Activated CD4-positive, alpha-beta memory T cell treated with anti-CD3 and anti-CD28 coated beads for 36 hours (primary cell): ENCODE results near the gene LAGE3. TPM values are rescaled to one million over a fixed set of nuclear protein-coding genes. Genes with fewer than 3 reads are reported as not detected.

Source experiments
- CTCF ChIA-PET: fragments of 350-600 bp; sonication (Branson Sonifier 250); formaldehyde crosslinking; loops from one replicate; lab custom pipeline; 2021; ENCODE audit warnings: antibody characterized with exemption, inconsistent platforms; lab: Charles Lee
- POLR2A ChIA-PET: fragments of 350-600 bp; sonication (Branson Sonifier 250); formaldehyde crosslinking; loops from one replicate; lab custom pipeline; 2021; ENCODE audit warnings: antibody characterized with exemption; lab: Charles Lee
- DNase-seq: peaks from one replicate; pipeline ENCODE4 v3.0.0-alpha.2; 2020
- H3K27ac Mint-ChIP-seq: one replicate; pipeline ENCODE4 v1.8.0; 2021; ENCODE audit warnings: mixed read lengths
- H3K27me3 Mint-ChIP-seq: one replicate; pipeline ENCODE4 v1.8.0; 2021; ENCODE audit warnings: mixed read lengths
- H3K36me3 Mint-ChIP-seq: one replicate; pipeline ENCODE4 v1.8.0; 2021; ENCODE audit warnings: mixed read lengths
- H3K4me1 Mint-ChIP-seq: one replicate; pipeline ENCODE4 v1.8.0; 2021; ENCODE audit warnings: low read depth, mixed read lengths
- H3K4me3 Mint-ChIP-seq: one replicate; pipeline ENCODE4 v1.8.0; 2021; ENCODE audit warnings: mild to moderate bottlenecking, mixed read lengths
- H3K9me3 Mint-ChIP-seq: one replicate; pipeline ENCODE4 v1.8.0; 2021; ENCODE audit warnings: mixed read lengths
- intact Hi-C: fragments of 100-400 bp; cut with micrococcal nuclease; formaldehyde crosslinking; loops from one replicate; pipeline ENCODE4 v1.15.1; 2023
- total RNA-seq, 2 experiments: library from RNA; stranded (reverse); gene quantifications; one replicate each; pipeline ENCODE4 v1.2.3, GENCODE V29; 2021

LAGE3 gene
- total RNA-seq, 2 experiments from 2014 or later, result 45.5 to 47.7 TPM

DNA sequence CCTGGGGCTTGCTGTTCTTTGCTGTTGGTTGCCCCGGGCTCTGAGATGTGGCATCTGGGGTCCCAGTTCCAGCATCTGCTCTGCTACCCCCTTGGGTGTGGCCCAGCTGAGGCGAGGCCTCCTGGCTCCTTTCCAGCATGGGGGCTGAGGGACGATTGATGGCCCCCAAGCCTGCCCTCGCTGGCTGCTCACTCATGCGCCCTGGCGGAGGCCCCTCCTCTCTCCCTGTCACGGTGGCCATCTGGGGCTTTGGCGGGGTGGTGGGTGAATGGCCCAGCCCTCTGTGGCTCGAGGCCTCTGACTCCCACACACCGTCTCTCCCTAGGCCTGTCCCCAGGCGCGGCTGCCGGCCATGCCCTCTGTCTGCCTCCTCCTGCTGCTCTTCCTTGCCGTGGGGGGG is 19.2 kb downstream of the LAGE3 start:
- Mint-ChIP-seq H3K36me3 (peaks cover 1% of the 10 kb centered on the region), H3K4me1 (peaks cover 7% of the 10 kb centered on the region), H3K27me3 (no peaks in the 10 kb centered on the region), H3K4me3 (no peak overlapping the region), H3K27ac (no peak overlapping the region), H3K9me3 (no peaks in the 10 kb centered on the region)
- DNase-seq, result no peak
- CTCF ChIA-PET, result no interaction called here
- POLR2A ChIA-PET, result no interaction called here
- intact Hi-C loops, result no loop called here

DNA sequence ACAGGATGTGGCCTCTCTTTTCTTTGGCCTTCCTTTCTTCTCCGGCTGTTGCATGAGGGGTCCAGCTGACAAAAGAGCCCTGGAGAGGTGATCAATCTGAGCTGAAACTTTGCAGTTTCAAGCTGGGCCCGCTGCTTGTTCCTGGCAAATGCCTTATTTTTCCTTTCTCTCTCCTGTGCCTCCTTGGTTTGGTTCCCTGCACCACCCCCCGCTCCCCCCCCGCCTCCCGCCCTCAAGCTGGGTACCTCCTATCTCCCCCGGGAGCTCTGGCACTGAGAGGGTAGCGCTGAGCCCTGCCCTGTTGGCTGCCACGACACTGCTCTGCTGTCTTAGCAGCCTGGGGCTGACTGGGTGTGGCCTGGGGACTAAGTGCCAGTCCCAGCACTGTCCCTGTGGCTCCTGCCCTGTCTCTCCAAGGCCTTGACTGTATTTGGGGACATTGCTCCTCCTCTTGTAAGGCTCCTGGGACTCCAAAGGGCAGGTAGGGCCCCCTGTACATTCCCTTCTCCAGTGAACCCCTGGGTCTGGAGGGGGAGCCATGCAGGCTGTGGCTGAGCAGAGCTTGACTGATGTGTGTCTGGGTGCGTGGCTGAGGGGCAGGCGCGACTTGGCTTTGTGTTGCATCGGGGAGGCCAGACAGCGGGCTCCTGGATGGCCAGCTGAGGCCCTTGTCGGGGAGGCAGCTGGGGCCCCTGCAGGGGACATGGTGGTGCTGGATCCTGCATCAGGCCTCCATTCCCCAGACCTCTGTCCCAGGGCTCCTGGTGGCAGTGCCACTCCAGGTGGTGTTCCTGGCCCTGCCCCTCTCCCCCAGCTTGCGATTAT is 19.9 kb downstream of the LAGE3 start:
- peaks cover 1% of the 10 kb centered on the region for H3K36me3 Mint-ChIP-seq
- intact Hi-C loops, result no loop called here
- POLR2A ChIA-PET, result interaction anchor here (1.4 kb wide), 1 partner anchor 32 kb away, joined by 4 read pairs; the partner anchor contains the start of gene SLC10A3
- peaks cover 7% of the 10 kb centered on the region for H3K4me1 Mint-ChIP-seq
- peaks cover 2% of the 10 kb centered on the region for H3K9me3 Mint-ChIP-seq
- H3K4me3 Mint-ChIP-seq, result peak overlapping the region; percentile 76
- no peaks in the 10 kb centered on the region for H3K27me3 Mint-ChIP-seq
- CTCF ChIA-PET, result interaction anchor here (0.6 to 0.8 kb wide), 3 partner anchors 61 to 849 kb away, joined by 3 to 4 read pairs (median 3); partner anchors contain the start of gene RPL10
- peak overlapping the region; percentile 33 for H3K27ac Mint-ChIP-seq
- peak; percentile 34 for DNase-seq

DNA sequence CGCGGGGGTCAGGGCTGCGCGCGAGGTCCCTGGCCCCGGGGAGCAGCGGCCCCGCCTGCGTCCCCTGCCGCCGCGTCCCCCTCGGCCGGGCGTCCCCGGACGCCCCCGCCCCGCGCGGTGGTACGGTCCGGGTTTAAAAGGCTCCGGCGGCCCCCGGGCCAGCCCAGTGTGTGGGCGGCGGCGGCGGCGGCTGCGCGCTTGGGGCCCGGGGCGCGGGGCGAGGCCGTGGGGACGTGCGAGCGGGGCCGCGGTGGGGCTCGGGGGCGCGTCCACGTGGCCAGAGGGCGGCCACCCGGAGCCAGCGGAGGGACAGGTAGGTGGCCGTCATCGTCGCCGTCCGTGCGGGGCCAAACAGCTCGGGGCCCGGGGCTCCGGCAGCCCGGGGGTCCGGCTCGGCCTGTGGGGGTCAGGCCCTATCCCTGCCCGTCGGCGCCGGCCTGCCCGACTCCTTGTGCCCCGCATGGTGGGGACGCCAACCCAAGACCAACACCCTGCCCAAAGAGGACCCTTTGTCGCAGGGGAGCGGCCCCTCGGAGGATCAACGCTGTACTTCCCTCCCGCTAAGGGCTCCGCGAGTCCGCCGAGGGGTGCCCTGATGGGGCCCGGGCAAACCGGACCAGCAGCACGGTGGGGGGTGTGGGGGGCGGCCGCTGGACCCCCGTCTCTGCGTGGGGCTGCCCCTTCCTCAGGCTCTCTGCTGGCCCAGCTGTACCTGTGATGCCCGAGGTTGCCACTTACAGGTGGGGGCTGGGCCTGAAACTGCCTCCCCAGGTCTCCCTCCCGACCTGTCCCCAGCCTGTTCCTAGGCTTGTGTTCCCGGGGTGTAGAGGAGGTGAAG is 20.7 kb downstream of the LAGE3 start, which contains the start of gene PLXNA3:
TSS of gene PLXNA3 (plus strand) at position 166 of the 838 bp plus-strand sequence. CDS start 1,903 bp downstream, outside the sequence.
- peaks cover 2% of the 10 kb centered on the region for H3K9me3 Mint-ChIP-seq
- DNase-seq, result peak; percentile 66
- peak within 1 kb of the TSS; percentile 82 for H3K4me3 Mint-ChIP-seq
- no peaks in the 10 kb centered on the region for H3K27me3 Mint-ChIP-seq
- peaks cover 7% of the 10 kb centered on the region for H3K4me1 Mint-ChIP-seq
- intact Hi-C loops, result no loop called here
- peak within 1 kb of the TSS; percentile 74 for H3K27ac Mint-ChIP-seq
- peaks cover 1% of the 10 kb centered on the region for H3K36me3 Mint-ChIP-seq
- CTCF ChIA-PET, result interaction anchor here (0.6 to 1.0 kb wide), 4 partner anchors 60 to 848 kb away, joined by 3 to 4 read pairs (median 4); partner anchors contain the start of gene RPL10
- POLR2A ChIA-PET, result interaction anchor here (0.8 to 1.4 kb wide), 2 partner anchors 15 to 33 kb away, joined by 3 to 4 read pairs; partner anchors contain the start of genes FAM50A and SLC10A3

DNA sequence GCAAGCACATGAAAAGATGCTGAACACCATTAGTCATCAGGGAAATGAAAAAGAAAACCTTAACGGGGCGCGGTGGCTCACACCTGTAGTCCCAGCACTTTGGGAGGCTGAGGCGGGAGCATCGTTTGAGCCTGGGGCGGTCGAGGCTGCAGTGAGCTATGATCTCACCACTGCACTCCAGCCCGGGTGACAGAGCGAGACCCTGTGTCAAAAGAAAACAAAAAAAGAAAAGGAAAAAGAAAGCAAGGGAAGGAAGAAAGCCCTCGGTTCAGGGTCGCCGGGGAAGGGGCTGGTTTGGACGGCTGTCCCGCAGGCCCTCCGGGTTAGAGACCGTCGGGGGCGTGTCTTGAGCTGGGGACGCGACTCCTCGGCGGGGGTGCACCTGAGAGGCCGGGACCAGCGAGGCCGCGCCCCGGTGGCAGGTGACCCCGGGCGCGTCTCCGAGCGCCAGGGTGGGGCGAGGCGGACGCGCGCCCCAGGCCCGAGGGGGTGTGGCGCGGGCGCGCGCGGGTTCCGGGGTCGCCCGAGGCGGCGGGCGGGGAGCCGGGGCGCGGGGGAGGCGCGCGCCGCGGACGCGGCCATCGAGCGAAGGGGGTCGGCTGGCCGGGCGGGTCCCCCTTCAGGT is 21.5 kb downstream of the LAGE3 start:
- peak; percentile 60 for DNase-seq
- POLR2A ChIA-PET, result interaction anchor here (0.8 kb wide), 1 partner anchor 14 kb away, joined by 3 read pairs; the partner anchor contains the start of gene FAM50A

DNA sequence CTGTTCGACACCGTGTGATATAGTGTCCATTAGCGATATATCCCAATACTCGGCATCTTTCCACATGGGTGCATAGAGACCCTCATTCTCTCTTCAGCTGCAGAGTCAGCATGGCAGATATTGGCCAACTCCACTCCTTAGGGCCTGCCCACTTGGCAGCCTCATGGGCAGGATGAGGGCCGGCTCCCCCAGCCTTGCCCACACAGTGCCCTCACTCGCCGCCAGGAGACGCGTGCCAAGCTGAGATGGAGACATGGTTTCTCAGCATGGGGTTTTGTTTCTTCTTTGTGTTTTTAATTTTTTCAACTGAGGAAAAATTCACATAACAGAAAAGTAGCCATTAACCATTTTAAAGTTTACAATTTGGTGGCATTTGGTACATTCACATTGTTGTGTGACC is 26.3 kb downstream of the LAGE3 start:
- peaks cover 2% of the 10 kb centered on the region for H3K9me3 Mint-ChIP-seq
- H3K4me1 Mint-ChIP-seq, result peaks cover 5% of the 10 kb centered on the region
- H3K27ac Mint-ChIP-seq, result no peak overlapping the region
- intact Hi-C loops, result no loop called here
- no peaks in the 10 kb centered on the region for H3K27me3 Mint-ChIP-seq
- no peak overlapping the region for H3K4me3 Mint-ChIP-seq
- peaks cover 3% of the 10 kb centered on the region for H3K36me3 Mint-ChIP-seq
- no peak for DNase-seq
- ChIA-PET CTCF (no interaction called here), POLR2A (interaction anchor here (0.8 kb wide), 1 partner anchor 20 kb away, joined by 3 read pairs; no protein-coding TSS in a partner anchor)

More for the DNA sequence above, 21.5 kb downstream of the LAGE3 start:
- Mint-ChIP-seq H3K27me3 (no peaks in the 10 kb centered on the region), H3K36me3 (peaks cover 1% of the 10 kb centered on the region), H3K27ac (peak overlapping the region; percentile 74), H3K9me3 (peaks cover 2% of the 10 kb centered on the region), H3K4me3 (peak overlapping the region; percentile 82), H3K4me1 (peaks cover 7% of the 10 kb centered on the region)
- intact Hi-C loops, result loop anchor here (2.0 kb wide), 1 partner anchor 21 kb away; the partner anchor contains the start of gene GDI1
- CTCF ChIA-PET, result interaction anchor here (1.0 kb wide), 1 partner anchor 70 kb away, joined by 4 read pairs; no protein-coding TSS in a partner anchor

DNA sequence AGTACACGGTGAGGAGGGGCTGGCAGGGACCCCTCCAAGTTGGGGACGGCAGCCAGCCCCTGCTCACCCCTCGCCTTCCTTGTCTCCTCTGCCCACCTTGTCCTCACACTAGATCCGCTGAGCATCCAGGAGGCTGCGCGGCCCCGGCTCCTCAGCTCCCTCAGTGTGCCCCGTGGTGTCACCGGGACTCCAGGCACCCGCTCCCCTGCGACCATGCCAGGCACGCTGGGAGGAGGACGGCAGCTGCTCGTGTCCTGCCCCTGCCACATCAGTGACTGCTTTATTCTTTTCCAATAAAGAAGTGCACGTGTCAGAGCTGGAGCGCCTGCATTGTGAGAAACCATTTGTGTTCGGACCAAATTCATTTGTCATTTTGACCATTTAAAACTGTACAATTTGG is 28.8 kb downstream of the LAGE3 start:
- CTCF ChIA-PET, result no interaction called here

DNA sequence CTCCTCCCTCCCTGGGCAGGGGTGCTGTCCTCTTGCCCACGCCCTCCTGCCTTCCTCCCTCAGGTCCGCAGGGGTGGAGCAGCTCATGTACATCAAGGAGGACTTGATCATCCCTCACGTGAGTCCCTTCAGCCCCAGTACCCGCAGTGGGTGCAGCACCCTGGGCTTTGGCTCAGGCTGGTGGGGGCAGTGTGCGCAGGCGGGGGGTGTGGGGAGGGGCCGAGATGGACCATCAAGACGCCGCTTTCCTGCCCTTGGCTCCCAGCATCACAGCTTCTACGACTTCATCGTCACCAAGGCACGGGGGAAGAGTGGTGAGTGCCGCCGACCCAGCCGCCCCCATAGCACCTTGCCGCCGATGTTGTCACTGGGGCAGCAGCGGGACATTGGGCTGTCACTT is 29.5 kb downstream of the LAGE3 start:
- no peak overlapping the region for H3K27ac Mint-ChIP-seq
- no peaks in the 10 kb centered on the region for H3K27me3 Mint-ChIP-seq
- ChIA-PET CTCF (no interaction called here), POLR2A (no interaction called here)
- no peak for DNase-seq
- intact Hi-C loops, result no loop called here
- peaks cover 1% of the 10 kb centered on the region for H3K9me3 Mint-ChIP-seq
- H3K4me3 Mint-ChIP-seq, result no peak overlapping the region
- peaks cover 6% of the 10 kb centered on the region for H3K4me1 Mint-ChIP-seq
- H3K36me3 Mint-ChIP-seq, result peaks cover 6% of the 10 kb centered on the region

More for the DNA sequence above, 28.8 kb downstream of the LAGE3 start:
- H3K27ac Mint-ChIP-seq, result no peak overlapping the region
- peaks cover 6% of the 10 kb centered on the region for H3K4me1 Mint-ChIP-seq
- POLR2A ChIA-PET, result no interaction called here
- intact Hi-C loops, result no loop called here
- peaks cover 6% of the 10 kb centered on the region for H3K36me3 Mint-ChIP-seq
- no peak overlapping the region for H3K4me3 Mint-ChIP-seq
- peaks cover 2% of the 10 kb centered on the region for H3K9me3 Mint-ChIP-seq
- no peak for DNase-seq
- no peaks in the 10 kb centered on the region for H3K27me3 Mint-ChIP-seq

DNA sequence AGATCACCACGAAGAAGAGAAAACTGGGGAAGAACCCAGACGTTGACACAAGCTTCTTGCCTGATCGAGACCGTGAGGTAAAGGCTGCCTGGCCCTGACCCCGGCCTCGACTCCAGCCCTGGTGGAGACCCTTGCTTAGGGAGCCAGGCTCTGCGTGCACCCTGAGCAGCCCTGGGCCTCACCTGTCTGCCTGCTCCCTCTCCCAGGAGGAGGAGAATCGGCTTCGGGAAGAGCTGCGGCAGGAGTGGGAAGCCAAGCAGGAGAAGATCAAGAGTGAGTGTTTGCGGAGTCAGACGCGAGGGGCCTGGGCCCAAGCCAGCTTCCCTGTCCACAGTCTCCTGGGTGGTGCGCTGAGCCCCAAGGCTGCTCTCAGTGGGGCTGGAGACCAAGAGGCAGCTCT is 30.6 kb downstream of the LAGE3 start:
- CTCF ChIA-PET, result no interaction called here
- H3K36me3 Mint-ChIP-seq, result peaks cover 6% of the 10 kb centered on the region
- H3K4me3 Mint-ChIP-seq, result no peak overlapping the region
- H3K9me3 Mint-ChIP-seq, result no peaks in the 10 kb centered on the region
- H3K27ac Mint-ChIP-seq, result no peak overlapping the region
- POLR2A ChIA-PET, result no interaction called here
- peaks cover 6% of the 10 kb centered on the region for H3K4me1 Mint-ChIP-seq
- intact Hi-C loops, result no loop called here
- DNase-seq, result no peak
- H3K27me3 Mint-ChIP-seq, result no peaks in the 10 kb centered on the region

DNA sequence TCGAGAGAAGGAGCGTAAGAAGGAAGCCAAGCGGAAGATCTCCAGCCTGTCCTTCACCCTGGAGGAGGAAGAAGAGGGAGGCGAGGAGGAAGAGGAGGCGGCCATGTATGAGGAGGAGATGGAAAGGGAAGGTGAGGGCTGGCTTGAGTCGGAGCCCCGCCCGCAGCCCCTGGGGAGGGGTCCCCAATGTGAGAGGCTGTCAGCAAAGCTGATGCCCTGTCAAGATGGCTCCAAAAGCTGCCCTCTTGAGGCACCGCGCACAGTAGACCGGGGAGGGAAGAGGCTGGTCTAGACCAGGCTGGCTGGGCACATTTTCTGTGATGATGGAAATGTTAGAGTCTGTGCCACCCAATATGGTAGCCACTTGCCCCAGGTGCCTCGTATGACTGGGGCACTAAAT is 32.7 kb downstream of the LAGE3 start:
- Mint-ChIP-seq H3K9me3 (no peaks in the 10 kb centered on the region), H3K4me1 (peaks cover 13% of the 10 kb centered on the region), H3K4me3 (no peak overlapping the region), H3K27ac (no peak overlapping the region), H3K27me3 (no peaks in the 10 kb centered on the region), H3K36me3 (peaks cover 15% of the 10 kb centered on the region)
- ChIA-PET POLR2A (interaction anchor here (1.6 kb wide), 1 partner anchor 39 kb away, joined by 5 read pairs; the partner anchor contains the start of gene UBL4A), CTCF (no interaction called here)
- intact Hi-C loops, result no loop called here
- DNase-seq, result no peak

DNA sequence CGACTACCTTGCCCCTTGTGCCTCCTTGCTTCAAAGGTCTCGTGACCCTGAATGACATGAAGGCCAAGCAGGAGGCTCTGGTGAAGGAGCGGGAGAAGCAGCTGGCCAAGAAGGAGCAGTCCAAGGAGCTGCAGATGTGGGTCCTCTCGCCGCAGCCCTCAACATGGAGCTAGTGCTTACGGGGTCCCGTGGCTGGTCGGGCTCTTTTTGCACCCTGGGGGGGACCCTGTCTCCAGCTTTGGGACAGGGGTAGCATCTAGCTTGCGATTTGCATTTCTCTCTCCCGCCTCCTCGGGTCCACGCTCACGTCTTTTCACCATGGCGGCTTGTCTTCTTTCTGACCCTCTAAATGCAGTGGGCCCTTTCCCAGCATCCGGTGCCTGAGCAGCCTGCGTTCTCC is 33.3 kb downstream of the LAGE3 start:
- H3K4me3 Mint-ChIP-seq, result no peak overlapping the region
- CTCF ChIA-PET, result no interaction called here
- H3K4me1 Mint-ChIP-seq, result peaks cover 13% of the 10 kb centered on the region
- POLR2A ChIA-PET, result interaction anchor here (1.2 to 1.6 kb wide), 2 partner anchors 40 to 48 kb away, joined by 3 to 5 read pairs; partner anchors contain the start of genes RPL10 and UBL4A
- peaks cover 18% of the 10 kb centered on the region for H3K36me3 Mint-ChIP-seq
- no peaks in the 10 kb centered on the region for H3K27me3 Mint-ChIP-seq
- no peak for DNase-seq
- H3K27ac Mint-ChIP-seq, result no peak overlapping the region
- intact Hi-C loops, result no loop called here
- no peaks in the 10 kb centered on the region for H3K9me3 Mint-ChIP-seq

DNA sequence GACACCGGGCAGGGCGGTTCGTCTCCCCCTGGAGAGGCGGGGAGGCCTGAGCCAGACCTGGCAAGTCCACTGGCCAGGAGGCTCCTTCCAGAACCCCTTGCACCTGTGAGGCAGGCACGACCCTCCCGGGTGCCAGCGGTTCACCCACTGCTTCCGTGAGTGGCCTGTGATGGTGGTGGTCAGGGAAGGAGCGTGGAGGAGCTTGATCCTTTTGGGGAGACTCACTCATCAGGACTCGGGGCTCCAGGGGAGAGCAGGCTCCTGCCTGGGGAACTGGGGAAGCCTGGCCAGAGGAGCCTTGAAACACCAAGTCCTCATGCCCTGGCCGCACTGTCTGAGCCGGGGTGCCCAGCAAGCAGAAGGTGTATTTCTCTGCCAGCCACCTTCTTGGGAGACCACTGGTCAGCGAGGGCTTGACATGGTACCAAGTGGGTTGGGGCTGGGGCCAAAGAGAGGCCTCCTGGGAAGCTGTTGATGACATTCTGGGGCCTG is 34.3 kb downstream of the LAGE3 start:
- Mint-ChIP-seq H3K36me3 (peaks cover 19% of the 10 kb centered on the region), H3K9me3 (no peaks in the 10 kb centered on the region), H3K27ac (no peak overlapping the region), H3K4me1 (peaks cover 18% of the 10 kb centered on the region), H3K4me3 (peak overlapping the region; percentile 70), H3K27me3 (no peaks in the 10 kb centered on the region)
- ChIA-PET CTCF (no interaction called here), POLR2A (interaction anchor here (1.2 to 1.6 kb wide), 3 partner anchors 16 to 47 kb away, joined by 3 to 5 read pairs (median 4); partner anchors contain the start of genes ATP6AP1, RPL10 and UBL4A)
- intact Hi-C loops, result loop anchor here (5.0 kb wide), 1 partner anchor 32 kb away; the partner anchor contains the start of gene LAGE3
- no peak for DNase-seq
